Gastrocnemius medialis (tissue), 4 donors: ENCODE data around the gene GTPBP6.

ENCODE experiments used
- CTCF ChIP-seq, 5 experiments: fragments of 450-650 bp in 3 of 5; fragments of 200-600 bp in 2 of 5; sonication (generic) in 2 of 5; IDR thresholded peaks in 4 of 5; conservative IDR thresholded peaks in 1 of 5; 1 replicate in 4 of 5; 2 replicates in 1 of 5; pipeline ENCODE4 v1.5.1; 2016 to 2019; ENCODE audit warnings: antibody characterized with exemption in 5 of 5, mild to moderate bottlenecking in 3 of 5, moderate library complexity in 3 of 5
- POLR2A ChIP-seq, 2 donors: fragments of 450-650 bp; IDR thresholded peaks; one replicate each; pipeline ENCODE4 v1.6.1; 2017; ENCODE audit warnings: antibody characterized with exemption in 2 of 2, mild to moderate bottlenecking in 2 of 2, moderate library complexity in 2 of 2

GRCh38 chrX:350148-350533 lies 31.5 kb upstream of the GTPBP6 start:
- TF ChIP-seq CTCF (IDR thresholded peaks at IDR 0.05 in 4 of 5, conservative IDR thresholded peaks at IDR 0.05 in 1 of 5) = no peak
- no peak for TF ChIP-seq POLR2A (IDR thresholded peaks at IDR 0.05)
